HG02870 (cell line): Measurements from ENCODE around the gene RNF181.
"Not testable (repeated sequence)": the region's sequence is repeated elsewhere in the genome, so short reads cannot be mapped to it uniquely, and the experiment has no call there.

Source experiments
- ATAC-seq: cut with Tn5 transposase; IDR thresholded peaks from one replicate; pipeline ENCODE4 v1.9.1; 2021; ENCODE audit warnings: mild to moderate bottlenecking, moderate library complexity; ENCODE audit not compliant: unreplicated experiment

RNF181 gene

DNA sequence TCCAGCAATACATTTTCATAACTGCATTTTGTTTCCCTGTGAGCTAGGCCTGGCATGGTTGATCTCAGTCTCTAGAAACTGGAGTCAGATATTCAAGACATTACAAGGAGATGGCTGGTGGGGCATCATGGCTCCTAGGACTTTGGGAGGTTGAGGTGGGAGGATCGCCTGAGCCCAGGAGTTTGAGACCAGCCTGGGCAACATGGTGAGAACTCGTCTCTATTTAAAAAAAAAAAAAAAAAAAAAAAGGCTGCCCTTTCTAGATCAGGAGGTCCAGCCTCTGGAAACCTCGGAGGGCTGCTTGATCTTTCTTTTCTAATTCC lies 18.5 kb upstream of the RNF181 start:
- no peak for ATAC-seq

DNA sequence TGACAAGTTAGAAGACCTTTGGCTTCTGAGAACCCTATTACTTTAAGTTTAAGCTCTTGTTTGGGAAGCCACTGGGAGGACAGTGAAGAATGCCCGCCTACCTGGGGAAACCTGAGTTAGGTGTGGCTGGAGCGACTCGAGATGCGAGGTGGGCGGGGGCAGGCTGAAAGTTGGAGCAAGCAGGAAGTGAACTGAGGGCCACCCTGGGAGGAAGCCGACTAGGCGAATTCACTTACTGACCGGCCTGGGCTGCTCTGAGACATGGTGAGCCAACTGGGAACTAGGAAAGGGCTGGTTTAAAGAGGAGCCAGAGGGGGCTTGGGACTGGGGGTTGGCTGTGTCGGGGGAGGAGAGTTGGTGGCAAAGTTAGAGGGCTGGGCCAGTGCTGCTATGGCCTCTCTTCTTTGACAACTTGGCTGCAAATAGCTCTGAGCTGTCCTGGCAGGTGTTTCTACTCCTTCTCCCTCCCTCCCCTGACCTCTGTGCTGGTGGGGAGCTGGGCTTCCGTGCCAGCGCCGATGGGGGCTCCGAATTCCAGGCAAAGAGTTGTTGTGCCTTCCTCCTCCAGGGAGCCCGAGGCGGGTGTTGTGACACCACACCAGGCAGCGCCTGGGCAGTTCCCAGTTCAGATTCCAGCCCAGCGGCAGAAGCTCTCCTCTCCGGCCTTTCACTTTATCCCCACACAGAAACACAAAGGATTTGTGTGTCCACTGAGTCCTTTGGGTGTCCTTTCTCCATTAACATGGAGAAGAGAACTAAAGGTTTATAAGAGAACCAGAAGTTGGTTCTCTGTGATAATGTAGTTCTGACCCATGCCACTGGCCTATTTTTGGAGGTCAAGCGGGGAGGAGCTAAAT lies 17.9 kb upstream of the RNF181 start, which contains the start of gene VAMP8:
Gene VAMP8, plus strand, starts transcription at position 201 of the 857 bp plus-strand sequence. Its CDS starts 61 bp downstream, at position 262.
- ATAC-seq = peak; percentile 72

DNA sequence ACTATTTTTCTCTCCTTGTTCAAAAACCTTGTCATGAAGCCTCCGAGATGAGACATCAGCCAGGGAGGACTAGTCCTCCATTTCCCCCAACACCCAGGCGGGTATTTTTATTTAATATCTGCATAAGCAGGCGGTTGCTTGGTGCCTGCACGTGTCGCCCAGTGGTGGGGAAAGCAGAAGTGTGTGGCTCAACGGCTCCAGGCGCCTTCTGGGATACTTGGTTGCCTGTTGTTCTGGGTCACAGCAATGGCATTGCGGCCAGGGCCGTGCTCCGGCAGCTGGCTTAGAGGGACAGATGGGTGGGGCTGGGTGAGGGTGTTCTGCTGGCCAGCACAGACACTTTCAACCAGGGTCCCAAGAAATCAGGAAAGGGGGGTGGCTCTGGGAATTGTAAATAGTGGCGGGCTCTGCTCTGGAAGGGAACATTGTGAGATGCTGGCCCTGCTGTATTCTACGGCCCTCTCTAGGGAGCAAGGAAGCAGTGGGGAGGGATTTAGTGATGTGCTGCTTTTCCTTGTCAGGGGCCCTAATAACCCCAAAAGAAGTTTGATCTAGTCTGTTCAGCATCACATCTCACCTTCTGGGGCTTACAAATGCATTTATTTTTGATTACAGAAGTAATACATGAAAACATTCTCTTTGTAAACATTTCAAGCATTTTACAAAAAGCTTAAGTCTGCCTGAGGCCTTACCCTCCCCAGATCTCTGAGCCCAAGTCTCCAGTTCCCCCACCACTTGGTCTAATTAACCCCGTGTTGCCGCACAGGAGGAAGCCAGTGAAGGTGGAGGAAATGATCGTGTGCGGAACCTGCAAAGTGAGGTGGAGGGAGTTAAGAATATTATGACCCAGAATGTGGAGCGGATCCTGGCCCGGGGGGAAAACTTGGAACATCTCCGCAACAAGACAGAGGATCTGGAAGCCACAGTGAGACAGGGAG lies 17.0 kb upstream of the RNF181 start:
- no peak for ATAC-seq

DNA sequence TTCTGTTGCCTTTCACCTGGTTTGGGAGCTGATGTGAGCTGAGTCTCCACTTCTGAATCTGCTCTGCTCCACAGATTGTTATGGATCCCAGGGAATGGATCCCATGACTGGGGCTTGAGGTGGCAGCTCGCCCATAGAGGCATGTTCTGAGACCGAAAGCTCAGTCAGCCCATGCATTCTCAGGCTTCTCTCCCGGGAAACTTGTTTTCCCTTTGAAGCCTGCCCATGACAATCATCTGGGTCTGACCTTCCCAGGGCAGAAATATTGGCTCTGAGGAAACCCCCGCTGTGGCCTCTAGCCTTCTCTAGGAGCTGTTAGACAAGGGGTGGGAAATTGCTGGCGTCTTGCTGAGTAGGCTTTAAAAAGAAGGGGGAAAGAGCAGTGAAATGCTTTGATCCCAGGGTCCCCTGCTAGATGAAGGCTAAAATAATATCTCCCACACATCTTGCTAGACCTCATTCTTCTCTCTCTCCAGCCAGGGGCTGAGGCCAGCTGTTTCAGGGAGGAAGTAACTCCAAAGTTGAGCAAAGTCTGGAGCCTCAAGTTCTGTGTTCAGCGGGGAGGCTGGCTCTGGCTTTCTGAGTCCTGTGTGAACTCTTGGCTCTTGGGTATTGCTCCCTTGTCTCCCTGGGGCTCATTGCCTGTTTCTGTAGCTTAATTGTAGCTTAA lies 16.1 kb upstream of the RNF181 start:
- ATAC-seq = no peak

DNA sequence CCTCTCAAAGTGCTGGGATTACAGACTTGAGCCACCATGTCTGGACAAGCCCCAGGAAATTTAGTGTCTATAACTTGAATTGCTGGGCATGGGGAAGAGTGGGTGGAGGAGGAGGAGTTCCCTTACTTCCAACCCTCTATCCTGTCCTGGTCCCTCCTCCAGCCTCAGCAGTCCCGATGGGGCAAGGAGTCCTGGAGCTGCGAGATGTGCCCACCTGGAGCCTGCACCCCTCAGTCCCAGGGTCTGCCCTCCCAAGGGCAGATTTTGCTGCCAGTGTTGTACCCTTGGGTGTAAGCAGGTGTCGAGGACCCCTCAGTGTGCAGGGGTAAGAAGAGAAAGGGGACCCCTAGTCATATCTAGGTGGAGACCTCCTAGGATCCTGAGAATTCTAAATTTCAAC lies 15.3 kb upstream of the RNF181 start:
- no peak for ATAC-seq

DNA sequence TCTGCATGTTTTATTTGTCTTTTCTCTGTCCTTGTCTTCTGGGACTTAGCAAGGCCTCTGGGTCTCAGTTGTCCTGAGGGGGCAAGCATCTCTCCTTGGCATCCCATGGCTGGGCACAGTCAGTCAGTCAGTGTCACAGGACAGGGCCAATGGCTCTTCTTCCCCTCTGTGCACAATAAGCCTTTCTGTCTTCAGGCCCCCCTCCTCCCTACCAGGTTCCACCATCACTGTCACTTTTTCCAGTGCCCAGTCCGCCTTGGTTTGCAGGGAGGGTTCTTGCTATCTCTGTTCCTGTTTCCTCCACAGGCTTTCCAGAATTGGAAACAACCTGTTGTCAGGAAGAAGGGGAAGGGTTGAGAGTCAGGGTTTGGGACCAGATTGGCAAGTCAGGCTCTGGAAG lies 13.1 kb upstream of the RNF181 start:
- no peak for ATAC-seq

DNA sequence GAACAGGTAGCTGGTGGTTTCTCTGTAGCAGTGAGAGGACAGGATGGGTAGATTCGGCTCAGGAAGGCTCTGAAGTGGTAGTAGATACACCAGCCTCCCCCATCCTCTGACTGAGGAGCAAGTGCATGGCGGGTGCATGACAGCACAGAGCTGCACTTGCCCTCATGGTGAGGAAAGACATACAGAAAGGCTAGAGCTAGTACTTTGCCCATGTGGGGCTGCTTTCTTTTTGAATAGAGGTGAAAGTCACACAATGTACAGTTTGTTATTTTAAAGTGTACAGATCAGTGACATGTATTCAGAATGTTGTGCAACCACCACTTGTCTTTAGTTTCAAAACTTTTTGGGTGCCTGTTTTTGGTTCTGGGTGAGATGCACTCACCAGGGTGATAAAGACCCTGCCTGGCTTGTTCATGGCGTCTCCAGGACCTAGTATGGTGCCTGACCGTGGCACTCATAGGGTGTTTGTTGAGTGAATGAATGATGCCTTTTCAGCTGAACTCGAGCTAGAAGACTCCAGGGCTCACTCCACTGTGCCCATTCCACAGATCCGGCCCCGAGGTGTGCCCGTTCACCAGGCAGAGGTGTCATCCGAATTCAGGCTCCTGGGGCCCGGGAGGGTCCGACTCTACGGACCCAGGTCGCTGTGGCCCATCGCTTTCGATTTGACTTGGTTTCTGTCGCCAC lies 11.7 kb upstream of the RNF181 start:
- peak; percentile 53 for ATAC-seq

DNA sequence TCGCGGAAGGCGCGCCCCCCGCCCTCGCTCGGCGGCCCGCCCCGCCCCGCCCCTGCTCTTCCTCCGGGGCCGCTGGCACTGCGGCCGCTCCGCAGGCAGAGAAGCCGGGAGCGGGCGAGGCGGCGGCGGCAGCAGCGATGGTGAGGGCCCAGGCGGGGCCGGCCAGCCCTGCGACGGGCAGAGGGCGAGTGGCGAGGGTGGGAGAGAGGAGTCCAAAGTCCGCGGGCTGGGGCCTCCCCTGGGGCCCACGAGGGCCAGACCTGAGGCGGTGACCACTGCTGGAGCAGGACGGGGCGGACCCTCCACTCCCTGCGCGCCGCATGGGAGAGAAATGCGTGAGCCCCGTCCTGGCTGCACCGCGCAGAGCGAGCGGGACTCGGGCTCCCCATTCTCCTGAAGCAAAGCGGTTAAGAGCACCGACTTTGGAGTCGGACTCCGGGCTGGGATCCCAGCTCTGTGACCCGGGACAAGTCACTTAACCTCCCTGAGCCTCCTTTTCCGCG lies 11.1 kb upstream of the RNF181 start, which contains the start of gene VAMP5:
Gene VAMP5, plus strand, starts transcription at position 78 of the 503 bp plus-strand sequence. Its CDS starts 60 bp downstream, at position 138.
- peak; percentile 17 for ATAC-seq

DNA sequence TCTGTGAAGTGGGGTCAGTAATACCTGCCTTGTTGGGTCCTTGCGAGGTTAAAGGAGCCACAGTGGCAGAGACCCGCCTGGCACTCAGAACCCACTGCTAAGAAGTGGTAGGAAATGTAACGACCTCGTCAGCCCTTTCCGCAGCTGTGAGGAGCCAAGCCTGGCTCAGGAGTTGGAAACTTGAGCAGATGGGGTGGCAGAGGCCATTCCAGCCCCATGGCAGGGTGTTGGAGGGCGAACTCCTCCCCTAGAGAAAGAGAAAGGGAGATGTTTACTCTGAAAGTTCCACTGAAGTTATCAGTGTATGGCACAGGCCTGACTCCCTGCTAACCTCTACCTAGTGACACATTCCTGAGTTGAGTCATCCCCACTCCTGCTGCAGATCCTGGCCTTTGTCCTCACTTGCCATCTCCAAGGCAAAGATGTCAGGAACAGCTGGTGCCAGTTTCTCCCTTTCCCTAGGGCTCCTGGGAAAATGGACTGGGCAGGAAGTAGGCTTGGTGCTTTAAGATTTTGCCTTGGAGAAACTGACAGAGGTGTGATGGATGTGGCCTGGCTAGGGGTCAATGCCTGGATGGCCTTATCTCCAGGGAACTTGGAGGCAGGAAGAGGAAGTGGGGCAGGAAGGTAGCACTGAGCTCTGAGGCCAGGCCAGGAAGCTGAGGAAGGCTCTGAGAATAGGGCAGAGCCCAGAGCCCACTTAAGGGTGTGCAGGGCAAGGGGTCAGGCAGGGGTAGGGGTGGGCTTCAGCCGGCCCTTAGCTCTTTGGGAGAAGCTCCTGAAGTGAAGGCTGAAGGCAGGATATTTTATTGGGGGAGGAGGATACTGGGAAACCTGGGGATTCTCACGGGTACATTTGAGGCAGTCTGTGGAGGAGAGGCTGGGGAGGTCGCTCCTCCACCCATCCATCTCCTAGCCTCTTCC lies 10.4 kb upstream of the RNF181 start:
- ATAC-seq = peak; percentile 46

DNA sequence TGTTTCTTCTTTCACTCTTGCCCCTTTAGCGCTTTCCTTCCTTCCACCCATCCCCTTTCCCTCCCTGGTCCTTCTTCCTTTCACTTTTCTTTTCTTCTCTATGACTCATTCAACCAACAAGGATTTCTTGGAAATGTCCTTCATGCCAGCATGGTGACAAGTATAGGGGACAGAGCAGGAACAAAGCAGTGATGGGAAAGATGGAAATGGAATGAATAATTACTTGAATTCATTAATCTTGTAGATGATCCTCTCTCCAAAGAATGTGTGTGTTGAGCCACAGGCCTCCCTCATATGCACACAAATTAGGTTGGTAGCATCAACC lies 9.8 kb upstream of the RNF181 start:
- ATAC-seq = no peak

DNA sequence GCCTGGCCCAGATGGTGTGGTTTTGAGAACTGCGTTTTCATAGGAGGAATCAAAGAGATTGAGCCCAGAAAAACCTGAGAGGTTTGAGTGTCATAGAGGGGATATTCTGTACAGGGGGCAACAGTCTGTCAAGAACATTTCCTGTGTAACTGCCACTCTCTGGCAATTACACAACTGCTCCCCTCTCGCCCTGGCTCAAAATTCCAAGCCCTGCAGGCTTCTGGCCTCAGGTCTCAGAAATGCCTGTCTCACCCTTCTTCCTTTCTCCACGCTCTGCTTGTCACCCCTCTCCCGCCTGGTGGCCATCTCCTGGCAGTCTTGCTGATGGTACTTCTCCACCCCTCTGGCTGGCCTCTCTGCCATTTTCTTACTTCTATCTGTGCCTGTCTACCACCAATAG lies 7.3 kb upstream of the RNF181 start:
- no peak for ATAC-seq

DNA sequence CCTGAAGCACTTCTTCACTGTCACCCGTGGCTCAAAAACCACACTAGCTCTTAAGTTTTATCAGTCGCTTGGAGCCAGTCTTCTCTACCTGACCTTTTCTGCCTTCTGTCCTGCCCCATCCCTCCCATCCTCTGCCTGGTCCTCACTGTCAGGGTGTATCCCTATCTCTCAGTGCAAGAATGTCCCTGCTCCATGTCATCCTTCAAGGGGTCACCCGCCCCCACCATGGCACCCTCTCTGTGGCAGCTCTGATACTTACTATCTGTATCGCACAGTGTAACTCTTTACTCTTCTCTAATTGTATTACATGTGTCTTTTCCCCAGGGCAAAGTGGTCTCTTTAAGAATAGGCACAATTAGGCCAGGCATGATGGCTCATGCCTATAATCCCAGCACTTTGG lies 6.9 kb upstream of the RNF181 start:
- no peak for ATAC-seq

DNA sequence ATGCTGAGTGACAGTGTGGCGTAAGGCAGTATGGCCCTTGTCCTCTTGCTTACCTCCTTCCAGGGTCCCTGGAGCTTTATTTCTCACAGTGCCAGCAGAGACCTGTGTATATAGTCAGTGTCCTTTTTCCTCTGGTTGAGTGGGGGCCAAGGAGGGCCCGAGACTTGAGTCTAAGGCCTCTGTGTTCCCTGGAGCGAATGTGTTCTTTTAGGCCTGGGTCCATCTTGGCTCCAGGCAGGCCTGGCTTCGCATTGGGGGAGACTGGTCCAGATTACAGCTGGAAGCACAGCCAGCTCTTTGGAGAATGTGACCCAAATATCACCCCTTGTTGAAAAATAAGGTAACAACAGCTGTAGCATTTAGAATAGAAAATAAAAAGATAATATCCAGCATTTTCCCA lies 6.4 kb upstream of the RNF181 start:
- no peak for ATAC-seq

DNA sequence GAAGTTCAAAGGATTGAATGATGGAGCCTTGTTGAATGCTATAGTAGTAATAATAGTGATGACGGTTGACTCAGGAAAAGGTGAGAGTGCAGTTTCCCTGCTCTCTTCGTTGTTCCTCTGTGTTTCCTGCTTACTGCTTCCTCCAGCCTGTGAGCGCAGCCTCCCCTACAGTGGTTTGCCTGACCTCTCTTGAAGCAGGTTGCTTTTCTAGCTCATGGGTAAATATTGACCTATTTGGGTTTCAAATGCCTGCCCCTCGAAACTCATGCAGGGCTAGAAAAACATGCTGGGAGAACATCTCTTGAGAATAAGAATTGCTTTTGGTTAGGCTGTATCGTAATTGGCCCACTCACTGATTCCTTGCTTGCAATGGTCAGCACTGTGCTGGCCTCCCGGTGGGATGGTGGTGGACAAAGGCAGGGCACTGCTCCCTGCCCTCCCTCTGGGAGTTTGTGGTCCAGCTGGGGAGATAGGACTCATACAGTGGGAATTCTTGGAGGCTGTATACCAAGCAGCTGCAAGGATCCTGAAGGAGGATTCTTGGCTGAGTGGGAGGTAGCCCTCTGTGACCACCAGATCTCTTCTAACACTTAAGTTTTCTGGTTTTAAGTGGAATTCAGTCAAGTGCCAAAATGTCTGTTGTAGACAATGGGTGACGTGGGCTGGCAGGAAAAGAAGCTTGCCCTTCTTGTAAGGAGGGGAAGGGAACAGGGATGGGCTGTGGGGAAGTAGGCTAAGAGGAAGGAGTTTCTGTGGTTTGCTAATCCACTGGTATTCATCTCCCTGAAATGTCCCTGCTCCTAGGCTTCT lies 5.4 kb upstream of the RNF181 start:
- no peak for ATAC-seq

DNA sequence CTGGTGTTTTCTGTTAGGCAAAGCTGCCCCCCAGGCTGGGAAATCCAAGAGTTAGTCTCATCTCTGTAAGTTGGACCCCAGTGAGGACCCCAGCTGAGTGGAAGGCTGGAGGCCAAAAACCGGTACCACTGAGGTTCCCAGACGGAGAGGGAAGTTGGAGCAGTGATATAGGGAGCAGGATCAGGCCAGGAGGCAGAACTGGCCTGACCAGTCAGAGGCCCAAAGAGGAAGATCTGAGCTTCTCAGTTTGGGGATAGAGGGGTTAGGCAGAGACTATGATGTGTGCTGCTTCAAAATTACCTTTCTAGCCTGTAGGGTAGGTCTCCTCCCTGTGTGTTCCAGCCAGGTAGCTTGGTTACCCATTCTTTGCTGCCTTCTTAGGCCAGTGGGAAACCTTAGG lies 4.6 kb upstream of the RNF181 start:
- no peak for ATAC-seq

DNA sequence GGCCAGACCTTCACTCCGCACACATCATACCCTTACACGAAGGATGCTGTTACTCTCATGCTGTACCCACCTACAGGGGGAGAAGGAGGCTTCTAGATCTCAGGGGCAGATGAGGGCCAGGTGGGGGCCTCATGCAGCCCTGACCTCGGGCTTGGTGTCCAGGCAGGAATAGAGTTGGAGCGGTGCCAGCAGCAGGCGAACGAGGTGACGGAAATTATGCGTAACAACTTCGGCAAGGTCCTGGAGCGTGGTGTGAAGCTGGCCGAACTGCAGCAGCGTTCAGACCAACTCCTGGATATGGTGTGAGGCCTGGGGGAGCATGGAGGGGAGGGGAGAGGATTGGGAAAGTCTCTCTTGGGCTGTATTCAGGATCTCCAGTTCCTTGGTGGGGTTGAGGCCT lies 4.0 kb upstream of the RNF181 start:
- no peak for ATAC-seq

DNA sequence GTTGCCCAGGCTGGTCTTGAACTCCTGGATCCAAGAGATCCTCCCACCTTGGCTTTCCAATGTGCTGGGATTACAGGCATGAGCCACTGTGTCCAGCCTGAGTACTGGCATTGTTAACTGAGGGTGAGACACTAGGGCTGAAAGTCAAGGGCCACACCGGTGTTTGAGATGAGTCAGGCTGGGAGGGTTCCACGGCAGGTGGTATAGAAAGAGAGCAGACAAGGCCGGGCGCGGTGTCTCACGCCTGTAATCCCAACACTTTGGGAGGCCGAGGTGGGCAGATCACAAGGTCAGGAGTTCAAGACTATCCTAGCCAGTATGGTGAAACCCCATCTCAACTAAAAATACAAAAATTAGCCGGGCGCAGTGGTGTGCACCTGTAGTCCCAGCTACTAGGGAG lies 3.2 kb upstream of the RNF181 start:
- not testable (repeated sequence) for ATAC-seq

DNA sequence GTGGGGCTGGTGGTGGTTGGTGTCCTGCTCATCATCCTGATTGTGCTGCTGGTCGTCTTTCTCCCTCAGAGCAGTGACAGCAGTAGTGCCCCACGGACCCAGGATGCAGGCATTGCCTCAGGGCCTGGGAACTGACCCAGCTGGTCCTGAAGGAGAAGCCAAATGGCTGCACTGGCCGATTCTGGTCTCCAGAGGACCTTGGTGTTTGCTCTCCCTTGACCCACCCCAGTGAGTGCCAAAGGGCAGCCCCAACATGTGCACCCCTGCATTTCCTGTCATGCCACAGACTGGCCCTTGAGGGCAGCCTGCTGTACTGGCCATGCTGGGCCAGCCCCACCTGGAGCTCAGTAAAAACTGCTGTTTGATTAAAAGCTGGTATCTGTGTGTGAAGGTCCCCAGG lies 2.5 kb upstream of the RNF181 start:
- ATAC-seq = no peak
